Vagina (tissue), 2 donors: ENCODE data around the gene CDC45. TPM values are rescaled to one million over a fixed set of nuclear protein-coding genes. Genes with fewer than 3 reads are reported as not detected.

Source experiments
- DNase-seq, 2 donors: peaks; one replicate each; pipeline ENCODE4 v3.0.0-alpha.2; 2017; ENCODE audit errors: extremely low spot score in 2 of 2
- H3K27ac ChIP-seq: fragments of 200-600 bp; sonication (generic); one replicate; pipeline ENCODE4 v1.5.1; 2019
- H3K27me3 ChIP-seq: fragments of 200-600 bp; sonication (generic); one replicate; pipeline ENCODE4 v1.5.1; 2019
- H3K36me3 ChIP-seq, 2 donors: fragments of 200-600 bp; sonication (generic); one replicate each; pipeline ENCODE4 v1.5.1; 2017 to 2019
- H3K4me1 ChIP-seq: fragments of 200-600 bp; sonication (generic); one replicate; pipeline ENCODE4 v1.5.1; 2019
- H3K4me3 ChIP-seq, 2 donors: fragments of 200-600 bp; sonication (generic); 1 replicate in 1 of 2; 2 replicates in 1 of 2; pipeline ENCODE4 v1.5.1; 2016 to 2019
- H3K9me3 ChIP-seq: fragments of 200-600 bp; sonication (generic); one replicate; pipeline ENCODE4 v1.5.1; 2019
- CTCF ChIP-seq, 3 experiments: fragments of 450-650 bp in 2 of 3; fragments of 200-600 bp in 1 of 3; sonication (generic) in 1 of 3; IDR thresholded peaks; one replicate each; pipeline ENCODE4 v1.5.1; 2017 to 2019; ENCODE audit warnings: antibody characterized with exemption in 3 of 3, mild to moderate bottlenecking in 2 of 3, moderate library complexity in 2 of 3
- POLR2A ChIP-seq, 2 donors: fragments of 450-650 bp; IDR thresholded peaks; one replicate each; pipeline ENCODE4 v1.6.1; 2017; ENCODE audit warnings: antibody characterized with exemption in 2 of 2, mild to moderate bottlenecking in 2 of 2, moderate library complexity in 2 of 2
- POLR2AphosphoS5 ChIP-seq, 2 donors: sonication (generic); formaldehyde crosslinking; IDR thresholded peaks; one replicate each; pipeline ENCODE4 v1.9.0; 2017; ENCODE audit warnings: antibody characterized with exemption in 2 of 2, mild to moderate bottlenecking in 2 of 2, low read depth in 1 of 2; ENCODE audit not compliant: insufficient read depth in 1 of 2
- intact Hi-C: fragments of 100-400 bp; cut with DNase I; formaldehyde crosslinking; loops from one replicate; pipeline ENCODE4 v1.15.1; 2023
- total RNA-seq: library from RNA; depleted of rRNA; stranded (reverse); fragments of >200 nt; gene quantifications from one replicate; pipeline ENCODE4 v1.2.3, GENCODE V29; 2016

CDC45 gene
- total RNA-seq, 1 donor from 2014 or later, result 0.74 TPM

GRCh38 chr22:19483481-19484244 is 3.9 kb downstream of the CDC45 start:
- H3K4me1 ChIP-seq, result peaks cover 5% of the 10 kb centered on the region
- no peaks in the 10 kb centered on the region for H3K9me3 ChIP-seq
- TF ChIP-seq CTCF (IDR thresholded peaks at IDR 0.05), result no peak
- no peak for TF ChIP-seq POLR2A (IDR thresholded peaks at IDR 0.05)
- no peak for TF ChIP-seq POLR2AphosphoS5 (IDR thresholded peaks at IDR 0.05; ENCODE audit: insufficient read depth in 1 of 2, low read depth in 1 of 2)
- no peaks in the 10 kb centered on the region for H3K27me3 ChIP-seq
- no peaks in the 10 kb centered on the region for H3K36me3 ChIP-seq
- H3K27ac ChIP-seq, result no peak overlapping the region
- H3K4me3 ChIP-seq, result no peak overlapping the region
- peak in 1 of 2 donors; percentile 67 for DNase-seq
- intact Hi-C loops, result no loop called here

GRCh38 chr22:19488285-19488684 is 8.6 kb downstream of the CDC45 start:
- no peak overlapping the region for H3K27ac ChIP-seq
- H3K36me3 ChIP-seq, result no peaks in the 10 kb centered on the region
- H3K4me1 ChIP-seq, result peaks cover 4% of the 10 kb centered on the region
- H3K4me3 ChIP-seq, result no peak overlapping the region
- no peak for TF ChIP-seq POLR2A (IDR thresholded peaks at IDR 0.05)
- no peak for TF ChIP-seq POLR2AphosphoS5 (IDR thresholded peaks at IDR 0.05; ENCODE audit: insufficient read depth in 1 of 2, low read depth in 1 of 2)
- no peak for TF ChIP-seq CTCF (IDR thresholded peaks at IDR 0.05)
- H3K9me3 ChIP-seq, result no peaks in the 10 kb centered on the region
- H3K27me3 ChIP-seq, result no peaks in the 10 kb centered on the region
- intact Hi-C loops, result no loop called here
- DNase-seq, result no peak

GRCh38 chr22:19488884-19489843 is 9.4 kb downstream of the CDC45 start:
- H3K27ac ChIP-seq, result no peak overlapping the region
- H3K4me1 ChIP-seq, result peaks cover 4% of the 10 kb centered on the region
- TF ChIP-seq POLR2A (IDR thresholded peaks at IDR 0.05) (no peak), POLR2AphosphoS5 (IDR thresholded peaks at IDR 0.05; ENCODE audit: insufficient read depth in 1 of 2, low read depth in 1 of 2) (no peak), CTCF (IDR thresholded peaks at IDR 0.05) (no peak)
- intact Hi-C loops, result no loop called here
- H3K27me3 ChIP-seq, result no peaks in the 10 kb centered on the region
- no peak for DNase-seq
- no peaks in the 10 kb centered on the region for H3K9me3 ChIP-seq
- no peaks in the 10 kb centered on the region for H3K36me3 ChIP-seq
- no peak overlapping the region for H3K4me3 ChIP-seq

- H3K9me3 ChIP-seq, result no peaks in the 10 kb centered on the region
- H3K36me3 ChIP-seq, result no peaks in the 10 kb centered on the region
- H3K4me3 ChIP-seq, result no peak overlapping the region
- intact Hi-C loops, result no loop called here
- no peak for TF ChIP-seq POLR2AphosphoS5 (IDR thresholded peaks at IDR 0.05; ENCODE audit: insufficient read depth in 1 of 2, low read depth in 1 of 2)
- no peak for TF ChIP-seq POLR2A (IDR thresholded peaks at IDR 0.05)
- TF ChIP-seq CTCF (IDR thresholded peaks at IDR 0.05), result no peak
- no peaks in the 10 kb centered on the region for H3K27me3 ChIP-seq
- H3K4me1 ChIP-seq, result peaks cover 4% of the 10 kb centered on the region
- H3K27ac ChIP-seq, result no peak overlapping the region
- DNase-seq, result no peak
Observed at GRCh38 chr22:19490628-19491230, 11.0 kb downstream of the CDC45 start.
